GM19043 (cell line): ENCODE results near the gene CDCA7.
"Not testable (repeated sequence)": the region's sequence is repeated elsewhere in the genome, so short reads cannot be mapped to it uniquely, and the experiment has no call there.

ENCODE experiments used
- ATAC-seq: cut with Tn5 transposase; IDR thresholded peaks from one replicate; pipeline ENCODE4 v1.9.1; 2021; ENCODE audit warnings: low read depth; ENCODE audit not compliant: unreplicated experiment

The CDCA7 gene

DNA sequence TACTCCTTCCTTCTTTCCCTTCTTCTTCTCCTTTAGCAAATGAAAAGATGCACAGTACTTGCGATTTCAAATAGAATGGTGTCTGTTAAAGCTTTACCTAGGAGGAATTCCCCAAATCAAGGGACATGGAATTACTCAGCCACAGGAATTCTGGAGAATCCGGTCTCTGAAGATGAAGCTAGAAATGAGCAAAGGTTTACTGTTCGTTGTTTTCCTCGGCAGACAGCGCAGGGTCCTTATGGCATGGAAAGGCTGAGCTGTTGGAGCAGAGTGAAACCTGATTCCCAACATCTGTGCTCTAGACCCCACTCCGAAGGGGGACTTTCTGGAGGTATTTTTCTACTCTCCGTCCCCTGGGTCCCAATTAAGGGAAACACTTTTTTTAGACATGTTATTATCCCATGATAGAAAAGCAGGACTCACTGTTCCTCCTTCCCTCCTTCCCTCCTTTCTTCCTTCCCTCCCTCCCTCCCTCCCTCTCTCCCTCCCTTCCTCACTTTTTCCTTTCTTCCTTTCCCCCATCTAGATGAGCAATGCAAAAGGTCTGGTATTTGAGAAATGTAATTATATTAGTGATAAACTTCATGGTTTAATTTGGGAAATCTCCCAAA lies 47.1 kb downstream of the CDCA7 start:
- no peak for ATAC-seq

DNA sequence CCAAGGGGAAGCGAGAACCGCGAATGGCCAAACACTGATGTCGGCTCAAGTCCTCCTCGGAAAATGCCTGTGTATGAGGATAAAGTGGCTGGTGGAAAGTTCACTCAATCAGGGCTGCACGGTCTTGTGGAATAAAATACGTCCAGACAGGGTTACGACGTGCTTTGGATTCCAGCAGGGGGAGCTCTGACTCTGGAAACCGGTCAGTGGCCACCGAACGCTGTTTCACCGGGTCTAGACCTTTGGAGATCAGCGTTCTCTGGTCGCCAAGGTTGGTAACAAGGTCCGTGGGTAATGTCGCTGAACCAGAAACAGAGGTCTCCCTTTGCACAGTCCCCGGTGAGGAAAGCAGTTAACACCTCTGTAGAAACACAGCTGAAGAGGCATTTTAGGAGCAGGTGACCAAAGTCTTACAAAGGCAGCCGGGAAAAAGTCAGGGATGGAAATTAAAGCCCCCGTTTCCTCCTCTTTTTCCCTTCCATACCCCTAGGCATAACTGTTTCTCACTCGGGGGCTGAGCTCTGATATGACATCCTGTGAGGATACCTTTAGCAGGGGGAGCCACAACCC lies 47.8 kb downstream of the CDCA7 start:
- ATAC-seq, result peak; percentile 55

DNA sequence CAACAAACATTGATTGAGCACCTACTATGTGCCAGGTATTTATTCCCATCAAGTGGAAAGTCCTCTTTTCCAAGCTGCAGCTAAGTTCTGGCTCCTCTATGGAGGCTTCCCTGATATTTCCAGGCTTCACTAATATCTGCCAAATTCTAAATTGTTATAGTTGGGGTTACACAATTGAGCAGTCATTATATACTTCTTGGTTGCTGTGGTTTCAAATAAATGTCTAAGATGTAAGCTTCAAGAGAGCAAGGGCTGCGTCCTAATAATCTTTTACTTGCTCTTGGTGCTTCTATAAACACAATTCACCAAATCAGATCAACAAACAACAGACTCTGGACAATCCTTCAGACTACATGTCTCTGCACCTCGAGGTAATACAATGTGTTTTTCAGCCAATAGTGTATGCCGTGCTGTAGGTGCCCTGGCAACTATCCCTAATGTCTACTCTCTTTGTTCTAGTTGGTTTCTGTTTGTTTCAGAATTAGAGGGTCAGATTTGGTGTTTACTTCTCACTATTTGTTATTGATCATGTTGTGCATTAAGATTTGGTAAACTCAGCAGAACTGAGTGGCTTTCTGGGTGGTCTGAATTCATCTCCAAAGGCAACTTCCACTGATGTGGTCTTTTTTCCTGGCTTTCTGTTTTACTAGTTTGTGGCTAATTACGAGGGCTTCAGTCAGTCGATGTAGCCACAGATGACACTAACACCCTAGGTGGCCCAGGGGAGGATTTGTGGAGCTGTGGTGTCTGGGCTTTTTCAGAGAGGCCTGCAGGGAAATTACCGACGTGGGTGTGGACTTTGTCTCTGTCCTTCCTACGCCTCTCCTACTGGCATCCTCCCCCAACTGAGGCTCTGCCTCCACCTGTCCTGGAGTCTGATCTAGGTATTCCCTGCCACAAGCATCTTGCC lies 50.4 kb downstream of the CDCA7 start:
- ATAC-seq, result no peak

DNA sequence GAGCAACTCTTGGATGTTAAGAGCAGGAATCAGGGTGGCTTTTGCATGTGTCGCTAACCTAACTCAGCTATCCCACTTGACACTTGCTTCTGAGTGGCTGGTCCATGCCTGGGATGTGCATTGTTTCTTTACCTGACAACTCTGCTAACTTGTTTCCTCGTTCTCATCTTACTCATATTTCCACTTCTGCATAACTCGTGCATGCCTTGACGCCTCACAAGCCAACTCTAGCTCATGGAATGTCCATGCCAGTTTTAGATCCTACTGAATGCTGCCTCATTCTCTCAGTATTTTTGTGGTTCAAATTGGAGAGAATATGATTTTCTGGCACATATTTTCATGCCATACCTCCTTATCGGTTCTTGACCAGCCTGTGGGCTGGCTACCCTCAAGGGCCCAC lies 52.5 kb downstream of the CDCA7 start:
- no peak for ATAC-seq

DNA sequence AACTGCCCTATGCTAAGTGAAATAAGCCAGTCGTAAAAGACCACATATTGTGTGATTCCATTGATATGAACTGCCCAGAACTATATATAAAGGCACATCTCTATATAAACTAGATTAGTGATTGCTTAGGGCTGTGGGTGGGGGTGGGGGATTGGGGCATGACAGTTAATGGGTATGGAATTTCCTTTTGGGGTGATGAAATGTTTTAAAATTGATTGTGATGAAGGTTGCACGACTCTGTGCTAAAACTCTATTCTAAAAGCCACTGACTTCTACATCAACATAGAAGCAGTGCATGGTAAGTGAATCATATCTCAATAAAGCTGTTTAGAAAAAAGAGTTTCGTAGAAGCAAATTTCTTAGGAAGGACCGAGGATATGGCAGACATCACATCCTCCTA lies 53.0 kb downstream of the CDCA7 start:
- ATAC-seq, result no peak

DNA sequence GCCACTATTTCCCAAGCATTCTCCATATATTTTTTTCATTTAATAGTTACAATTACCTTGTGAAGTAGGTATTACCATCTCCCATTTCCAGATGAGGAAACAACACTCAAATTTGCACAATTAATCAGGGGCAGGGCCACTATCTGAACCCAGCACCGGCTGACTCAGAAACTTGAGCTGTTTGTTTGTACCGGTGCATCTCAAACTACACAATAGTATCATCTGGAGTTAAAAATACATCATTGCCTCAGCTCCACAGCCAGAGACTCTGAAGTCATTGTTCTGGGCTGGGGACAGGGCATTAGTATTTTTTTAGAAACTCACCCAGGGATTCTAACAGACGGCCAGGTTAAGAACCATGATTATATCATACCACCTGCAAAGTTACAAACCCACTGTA lies 55.9 kb downstream of the CDCA7 start:
- no peak for ATAC-seq

DNA sequence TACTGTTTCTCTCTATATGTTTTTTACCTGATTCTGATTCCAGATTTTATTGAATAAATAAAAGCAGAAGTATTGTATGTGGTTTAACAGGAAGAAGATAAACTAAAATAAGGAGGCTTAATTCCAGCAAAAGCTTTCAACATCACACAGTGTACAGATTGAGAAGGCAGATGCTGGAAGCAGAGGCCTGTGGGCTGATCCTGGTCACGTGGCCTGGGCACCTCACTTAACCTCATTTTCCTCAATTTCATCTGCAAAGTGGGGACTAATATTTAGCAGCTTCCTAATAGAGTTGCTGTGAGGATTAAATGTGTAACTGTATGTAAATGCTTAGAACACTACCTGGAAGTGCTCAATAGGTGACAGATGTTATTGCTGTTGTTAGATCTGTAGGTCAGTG lies 58.0 kb downstream of the CDCA7 start:
- ATAC-seq, result no peak

DNA sequence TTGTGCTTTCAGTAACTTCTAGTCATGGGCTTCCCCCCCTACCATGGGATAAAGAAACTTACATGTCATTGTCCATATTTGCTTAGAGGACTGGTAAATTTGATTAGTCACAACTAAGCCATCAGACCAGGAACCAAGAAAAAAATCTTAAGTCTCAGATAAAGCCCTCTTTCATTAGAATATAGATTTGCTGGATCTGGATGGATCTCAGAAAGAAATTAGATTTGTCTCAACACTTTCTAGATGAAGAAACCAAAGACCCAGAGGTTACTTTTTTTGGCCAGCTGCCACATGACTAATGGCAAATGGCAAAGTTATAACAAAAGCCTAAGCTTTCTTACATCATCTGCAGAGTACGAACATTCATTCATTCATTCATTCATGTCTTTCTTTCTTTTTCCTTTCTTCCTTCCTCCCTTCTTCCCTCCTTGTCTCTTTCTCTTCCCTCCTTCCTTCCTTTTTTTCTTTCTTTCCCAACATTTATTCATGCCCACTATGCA lies 60.2 kb downstream of the CDCA7 start:
- no peak for ATAC-seq

DNA sequence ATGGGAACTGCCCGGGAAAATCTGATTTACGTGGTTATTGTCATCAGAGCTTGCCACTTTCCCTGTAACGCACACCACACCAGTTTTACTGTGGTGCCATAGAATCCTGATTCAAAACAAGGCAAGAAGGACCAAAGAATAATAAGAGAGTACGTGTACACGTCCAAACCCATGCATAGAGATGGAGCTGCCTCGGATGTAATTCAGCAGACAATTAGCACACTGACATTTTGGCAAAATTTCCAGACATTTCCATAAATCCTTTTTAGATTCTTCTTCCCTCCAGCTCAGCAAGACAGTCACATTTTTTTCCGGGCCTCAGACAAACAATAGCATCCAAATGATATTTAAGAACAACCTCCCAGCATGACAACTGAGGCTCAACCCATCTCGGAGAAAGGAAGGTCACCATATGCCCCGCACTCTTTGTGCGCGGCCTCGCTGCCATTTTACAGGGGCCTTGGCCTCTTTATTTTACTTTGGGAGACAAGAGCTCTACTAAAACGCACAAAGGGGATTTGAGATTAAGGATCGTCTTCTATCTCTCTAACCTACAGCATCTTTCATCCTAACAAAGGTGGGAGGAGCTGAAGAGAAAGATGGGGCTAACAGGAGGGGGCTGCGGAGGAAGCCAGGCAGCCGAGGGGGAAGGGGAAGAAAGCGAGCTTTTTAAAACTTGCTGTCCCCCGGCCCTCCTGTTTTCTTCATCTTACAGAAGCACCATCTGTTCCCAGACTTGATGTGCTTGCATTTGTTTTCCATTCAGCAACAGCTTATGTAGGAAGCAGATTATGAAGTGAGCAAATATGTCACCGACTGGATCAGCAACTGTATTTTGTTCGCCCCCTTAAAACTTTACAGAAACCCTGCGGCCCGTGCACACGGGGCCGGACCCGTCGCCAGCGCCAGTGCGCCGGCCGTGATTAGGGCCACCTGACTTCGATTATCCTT lies 61.0 kb downstream of the CDCA7 start:
- ATAC-seq, result no peak

DNA sequence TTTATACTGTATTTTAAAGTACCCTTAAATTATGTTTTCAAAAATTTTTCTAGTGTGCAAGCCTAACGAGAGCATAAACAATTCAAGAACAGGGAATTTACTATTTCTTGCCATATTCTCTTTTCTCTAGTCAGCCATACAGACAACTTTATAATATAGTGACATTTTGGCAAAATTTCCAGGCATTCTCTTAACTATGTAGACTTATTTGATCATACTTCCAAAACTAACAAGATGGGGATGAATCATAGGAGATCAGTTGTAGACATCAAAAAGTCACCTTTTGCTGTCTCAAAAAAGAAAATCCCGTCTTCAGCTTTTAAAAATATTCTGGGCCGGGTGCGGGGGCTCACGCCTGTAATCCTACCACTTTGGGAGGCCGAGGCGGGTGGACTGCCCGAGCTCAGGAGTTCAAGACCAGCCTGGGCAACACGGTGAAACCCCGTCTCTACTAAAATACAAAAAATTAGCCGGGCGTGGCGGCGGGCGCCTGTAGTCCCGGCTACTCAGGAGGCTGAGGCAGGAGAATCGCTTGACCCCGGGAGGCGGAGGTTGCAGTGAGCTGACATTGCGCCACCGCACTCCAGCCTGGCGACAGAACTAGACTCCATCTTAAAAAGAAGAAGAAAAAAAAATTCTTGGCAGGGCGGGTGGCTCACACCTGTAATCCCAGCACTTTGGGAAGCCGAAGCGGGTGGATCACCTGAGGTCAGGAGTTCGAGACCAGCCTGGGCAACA lies 61.9 kb downstream of the CDCA7 start:
- not testable (repeated sequence) for ATAC-seq

DNA sequence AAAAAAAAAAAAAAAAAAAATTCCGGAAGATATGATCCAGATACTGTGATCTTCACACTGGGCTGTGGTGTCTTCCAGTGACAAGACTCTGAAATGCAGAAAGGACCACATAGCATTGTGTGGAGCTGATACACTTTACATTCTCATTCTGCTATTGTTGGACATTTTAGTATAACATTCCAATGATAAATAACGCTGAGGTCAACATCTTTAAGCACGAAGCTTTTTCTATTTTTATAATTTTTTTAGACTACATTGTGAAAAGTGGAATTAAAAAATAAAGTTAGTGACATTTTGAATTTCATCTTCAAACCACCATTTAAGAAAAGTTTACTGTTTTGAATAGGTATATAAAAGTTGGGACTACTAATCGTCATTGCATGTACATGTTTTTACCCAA lies 62.7 kb downstream of the CDCA7 start:
- no peak for ATAC-seq

DNA sequence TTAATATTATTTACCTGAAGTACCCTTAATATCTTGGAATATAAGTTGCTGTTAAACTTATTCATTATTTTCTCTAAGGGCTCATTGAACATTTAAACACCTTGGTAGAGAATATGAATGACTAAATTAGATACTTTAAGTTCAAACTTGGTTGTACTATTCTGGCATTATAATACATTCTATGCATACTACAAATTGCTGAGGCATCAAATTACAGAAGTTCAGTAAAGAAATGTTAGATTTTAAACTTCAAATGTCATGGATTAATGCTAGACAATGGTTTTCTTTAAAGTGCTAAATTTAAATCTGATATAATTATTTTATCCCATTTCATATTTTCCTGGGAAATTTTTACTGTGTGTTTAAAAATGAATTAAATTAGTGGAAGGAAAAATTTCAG lies 63.1 kb downstream of the CDCA7 start:
- ATAC-seq, result no peak
